Spleen (tissue), 7 donors: ENCODE data around the gene NCOA3.

Source experiments
- CTCF ChIP-seq, 11 experiments: fragments of 200-600 bp in 7 of 11; fragments of 450-650 bp in 4 of 11; sonication (generic) in 4 of 11; IDR thresholded peaks in 8 of 11; conservative IDR thresholded peaks in 3 of 11; 1 replicate in 7 of 11; 2 replicates in 4 of 11; pipeline versions ENCODE4 v1.4.0 to v1.8.0; 2016 to 2021; ENCODE audit warnings: antibody characterized with exemption in 11 of 11, inconsistent platforms in 4 of 11, mild to moderate bottlenecking in 1 of 11
- POLR2A ChIP-seq, 3 donors: fragments of 450-650 bp; IDR thresholded peaks; one replicate each; pipeline ENCODE4 v1.5.1; 2017; ENCODE audit warnings: antibody characterized with exemption in 3 of 3, mild to moderate bottlenecking in 1 of 3
- POLR2AphosphoS5 ChIP-seq, 3 donors: sonication (generic); formaldehyde crosslinking; IDR thresholded peaks; one replicate each; pipeline ENCODE4 v1.5.1; 2017; ENCODE audit warnings: antibody characterized with exemption in 3 of 3
- donor health status: DM: no; HTN: no; CAD: no; lungs with moderate emphysema.
- donor health status: DM: no; HTN: no; CAD: no.
- donor health status: DM: no; HTN: no; CAD: no.

GRCh38 chr20:47577314-47577713 is 75.6 kb downstream of the NCOA3 start:
- TF ChIP-seq POLR2A (IDR thresholded peaks at IDR 0.05) (no peak), CTCF (IDR thresholded peaks at IDR 0.05 in 8 of 11, conservative IDR thresholded peaks at IDR 0.05 in 3 of 11) (no peak), POLR2AphosphoS5 (IDR thresholded peaks at IDR 0.05) (no peak)
